GM18951 (cell line): ENCODE results near the gene GLRX2.

Experiments
- POLR2A ChIP-seq: IDR thresholded peaks from 4 replicates; pipeline ENCODE4 v1.6.1; 2011; ENCODE audit warnings: mild to moderate bottlenecking; ENCODE audit not compliant: insufficient read length, insufficient read depth; ENCODE audit errors: extremely low read depth
- in situ Hi-C: fragments of 300-500 bp; cut with MboI; formaldehyde crosslinking; loops from one replicate; pipeline ENCODE4 v1.12.0; 2022; ENCODE audit warnings: low sequenced_read_pairs, mixed read lengths, inconsistent platforms; ENCODE audit not compliant: unreplicated experiment

The GLRX2 gene

DNA sequence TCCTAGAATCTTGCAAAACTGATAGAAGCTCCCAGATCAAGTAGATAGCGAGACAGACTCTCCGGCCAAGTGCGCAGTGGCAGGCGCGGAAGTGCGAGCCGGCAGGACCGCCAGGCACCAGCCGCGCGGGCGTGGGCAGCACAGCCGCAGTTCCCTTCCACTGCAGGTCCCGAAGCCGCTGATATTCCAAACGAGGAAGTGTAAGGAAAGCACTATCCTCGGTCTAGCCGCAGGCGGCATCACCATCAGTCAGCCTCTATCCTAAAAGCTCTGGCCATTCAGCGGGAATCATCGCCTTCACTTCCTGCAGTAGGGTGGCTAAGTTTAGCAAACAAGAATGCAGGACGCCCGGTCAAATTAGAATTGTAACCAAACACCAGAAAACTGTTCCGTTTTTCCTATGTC is 710 bp downstream of the GLRX2 start:
- no peak for TF ChIP-seq POLR2A
- in situ Hi-C loops: no loop called here

DNA sequence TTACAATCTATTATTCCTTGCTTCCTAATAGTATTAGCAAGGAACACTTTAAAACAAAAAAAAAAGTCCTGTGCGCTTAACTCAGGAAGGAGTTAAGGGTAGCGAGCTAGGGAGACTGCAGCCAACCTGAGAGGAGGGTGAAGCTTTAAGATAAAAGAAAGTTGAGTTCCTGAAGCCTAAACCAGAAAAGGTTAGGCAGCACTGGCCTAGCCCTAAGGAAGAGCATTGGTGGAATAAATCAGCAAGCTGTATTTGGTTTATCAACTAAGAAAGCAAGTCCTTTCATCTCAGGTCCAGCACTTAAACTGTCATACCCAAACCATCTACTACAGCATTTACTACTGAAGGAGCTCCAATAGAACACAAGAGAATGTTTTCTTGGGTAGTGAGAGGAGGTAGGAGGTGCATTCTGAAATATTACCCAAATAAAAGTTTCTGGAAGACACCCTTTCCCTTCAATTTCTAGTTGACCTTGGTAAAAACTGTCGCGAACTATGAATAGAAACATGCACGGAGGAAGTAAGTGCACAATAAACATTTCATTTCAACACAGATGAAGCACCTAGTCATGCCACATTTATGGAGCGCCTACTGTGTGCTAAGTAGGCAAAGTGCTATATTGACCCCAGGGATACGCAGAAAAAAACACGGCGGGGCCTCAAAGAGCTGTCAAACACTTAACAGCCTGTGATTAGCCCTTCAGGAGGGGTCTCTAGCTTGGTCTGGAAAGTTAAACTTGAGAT is 1.3 kb downstream of the GLRX2 start:
- in situ Hi-C loops: no loop called here
- no peak for TF ChIP-seq POLR2A

DNA sequence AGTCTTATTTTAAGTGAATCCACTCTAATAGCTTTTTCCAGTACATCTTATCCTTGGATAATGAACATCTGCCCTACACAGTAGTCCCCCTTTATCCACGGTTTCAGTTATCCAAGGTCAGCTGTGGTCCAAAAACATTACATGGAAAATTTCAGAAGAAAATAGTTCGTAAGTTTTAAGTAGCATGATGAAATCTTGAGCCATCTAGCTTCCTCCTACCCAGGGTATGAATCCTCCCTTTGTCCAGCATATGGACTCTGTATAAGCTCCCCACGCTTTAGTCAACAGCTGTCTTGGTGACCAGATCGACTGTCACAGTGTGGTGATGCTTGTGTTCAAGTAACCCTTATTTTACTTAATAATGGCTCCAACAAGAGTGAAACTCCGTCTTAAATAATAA is 2.6 kb downstream of the GLRX2 start:
- in situ Hi-C loops: no loop called here

DNA sequence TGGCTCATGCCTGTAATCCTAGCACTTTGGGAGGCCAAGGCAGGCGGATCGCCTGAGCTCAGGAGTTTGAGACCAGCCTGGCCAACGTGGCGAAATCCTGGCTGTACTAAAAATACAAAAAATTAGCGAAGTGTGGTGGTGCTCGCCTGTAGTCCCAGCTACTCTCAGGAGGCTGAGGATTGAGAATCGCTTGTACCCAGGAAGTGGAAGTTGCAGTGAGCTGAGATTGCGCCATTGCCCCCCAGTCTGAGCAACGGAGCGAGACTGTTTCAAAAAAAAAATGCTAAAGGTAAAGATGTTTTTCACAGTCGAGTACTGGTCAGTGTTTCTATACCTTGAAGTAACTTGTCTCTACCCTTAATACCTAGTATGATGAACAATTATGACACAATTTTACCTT is 11.1 kb downstream of the GLRX2 start:
- no peak for TF ChIP-seq POLR2A
- in situ Hi-C loops: no loop called here

More for the DNA sequence above, 2.6 kb downstream of the GLRX2 start:
- TF ChIP-seq POLR2A: no peak

DNA sequence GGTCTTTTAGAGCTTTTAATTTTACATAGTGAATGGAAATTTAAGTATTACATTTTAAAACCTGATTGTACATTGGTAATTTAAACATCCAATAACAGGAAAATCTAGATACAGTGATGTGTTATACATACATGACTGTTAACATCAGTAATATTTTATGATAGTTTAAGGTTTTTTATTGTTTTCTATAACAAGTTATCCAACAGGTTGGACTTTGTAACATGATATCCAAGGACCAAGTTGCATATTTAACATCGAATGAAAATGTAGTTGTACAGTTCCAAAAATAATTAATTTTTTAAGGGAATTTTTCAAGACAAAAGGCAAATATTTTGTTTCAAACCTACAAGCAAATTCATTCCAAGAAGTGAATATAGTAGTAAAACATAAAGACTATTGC is 14.3 kb downstream of the GLRX2 start:
- in situ Hi-C loops: no loop called here
- TF ChIP-seq POLR2A: no peak

DNA sequence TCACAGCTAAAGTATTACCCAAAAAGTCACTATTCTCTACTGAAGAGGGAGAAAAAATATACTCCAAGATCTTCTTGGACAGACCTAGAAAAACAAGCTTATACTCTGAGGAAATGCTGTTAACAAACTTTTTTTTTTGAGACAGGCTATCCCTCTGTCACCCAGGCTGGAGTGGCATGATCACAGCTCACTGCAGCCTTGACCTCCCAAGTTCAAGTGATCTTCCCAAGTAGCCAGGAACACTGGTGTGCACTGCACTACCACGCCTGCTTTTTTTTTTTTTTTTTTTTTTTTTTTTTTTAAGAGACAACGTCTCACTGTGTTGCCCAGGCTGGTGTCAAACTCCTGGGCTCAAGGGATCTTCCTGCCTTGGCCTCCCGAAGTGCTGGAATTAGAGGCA is 17.3 kb downstream of the GLRX2 start:
- in situ Hi-C loops: no loop called here
- no peak for TF ChIP-seq POLR2A

DNA sequence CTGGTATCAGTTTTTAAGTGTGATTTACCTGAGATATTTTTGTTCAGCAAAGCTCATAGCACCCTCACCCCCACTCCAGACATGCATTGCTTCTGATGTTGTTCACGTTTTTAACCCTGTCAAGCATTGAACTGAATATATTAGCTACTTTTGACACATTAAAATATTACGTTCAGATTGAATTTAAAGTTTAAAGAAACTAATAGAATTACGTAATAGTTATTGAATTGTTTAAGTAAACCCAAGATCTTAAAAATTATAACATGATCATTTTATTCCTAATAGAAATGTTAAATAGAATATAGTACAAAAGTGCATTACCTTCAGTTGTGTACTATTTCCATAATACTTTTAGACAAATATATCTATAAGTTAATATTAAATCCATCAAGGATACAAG is 18.9 kb downstream of the GLRX2 start:
- TF ChIP-seq POLR2A: no peak
- in situ Hi-C loops: no loop called here

DNA sequence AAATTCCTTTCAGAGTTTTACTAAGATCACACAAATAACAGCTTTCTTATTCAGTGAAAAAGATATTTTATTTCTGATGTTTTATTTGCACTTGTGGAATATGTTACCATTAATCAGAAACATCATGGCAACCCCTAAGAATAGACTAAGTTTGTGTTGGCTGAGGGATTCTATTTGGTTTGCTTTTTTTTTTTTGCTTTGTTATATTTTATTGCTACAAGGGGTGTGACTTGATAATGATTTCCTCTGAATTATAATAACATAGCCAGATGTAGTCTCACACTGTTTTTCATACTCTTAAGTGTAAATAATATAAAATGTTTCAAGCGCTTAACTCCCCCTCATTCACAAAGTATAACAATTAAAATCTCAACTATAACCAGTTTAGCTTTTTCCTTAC is 20.0 kb downstream of the GLRX2 start:
- in situ Hi-C loops: no loop called here
- TF ChIP-seq POLR2A: no peak

DNA sequence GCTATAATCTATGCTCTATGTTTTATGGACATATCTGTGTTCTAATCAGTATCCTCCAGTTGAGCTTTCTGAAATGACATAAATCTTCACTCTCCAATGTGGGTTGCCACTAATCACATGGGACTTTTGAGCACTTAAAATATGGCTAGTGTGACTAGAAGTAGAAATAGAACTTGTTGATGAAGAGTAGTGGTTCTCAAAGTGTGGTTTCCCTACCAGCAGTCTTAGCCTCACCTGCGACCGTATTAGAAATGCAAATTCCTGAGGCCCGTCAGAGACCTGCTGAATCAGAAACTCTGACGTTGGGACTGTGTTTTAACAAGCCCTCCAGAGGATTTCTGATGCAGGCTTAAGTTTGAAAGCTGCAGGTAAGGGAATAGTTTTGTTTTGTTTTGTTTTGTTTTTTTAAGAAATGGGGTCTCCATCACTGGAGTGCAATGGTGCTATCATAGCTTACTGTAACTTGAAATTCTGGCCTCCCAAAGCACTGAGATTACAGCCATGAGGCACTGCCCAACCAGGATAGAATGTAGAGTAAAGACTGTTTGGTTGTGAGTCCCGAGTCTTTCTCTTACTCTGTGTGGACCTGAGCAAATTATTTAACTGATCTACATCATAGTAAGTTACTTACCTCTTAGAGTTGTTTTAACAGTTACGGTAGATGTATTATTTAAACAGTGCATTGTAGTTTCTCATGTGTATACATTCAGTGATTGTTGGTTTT is 21.7 kb downstream of the GLRX2 start:
- no peak for TF ChIP-seq POLR2A
- in situ Hi-C loops: no loop called here

DNA sequence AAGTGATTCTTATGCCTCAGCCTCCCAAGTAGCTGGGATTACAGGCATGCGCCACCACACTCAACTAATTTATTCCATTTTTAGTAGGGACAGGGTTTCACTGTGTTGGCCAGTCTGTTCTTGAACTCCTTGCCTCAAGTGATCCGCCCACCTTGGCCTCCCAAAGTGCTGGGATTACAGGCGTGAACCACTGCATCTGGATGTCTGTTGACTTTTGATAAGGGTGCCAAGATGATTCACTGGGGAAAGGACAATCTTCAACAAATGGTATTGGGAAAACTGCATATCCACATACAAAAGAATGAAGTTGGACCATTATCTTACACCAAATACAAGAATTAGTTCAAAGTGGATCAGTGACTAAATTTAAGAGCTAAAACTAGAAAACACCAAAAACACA is 26.0 kb downstream of the GLRX2 start:
- in situ Hi-C loops: no loop called here
- TF ChIP-seq POLR2A: no peak

DNA sequence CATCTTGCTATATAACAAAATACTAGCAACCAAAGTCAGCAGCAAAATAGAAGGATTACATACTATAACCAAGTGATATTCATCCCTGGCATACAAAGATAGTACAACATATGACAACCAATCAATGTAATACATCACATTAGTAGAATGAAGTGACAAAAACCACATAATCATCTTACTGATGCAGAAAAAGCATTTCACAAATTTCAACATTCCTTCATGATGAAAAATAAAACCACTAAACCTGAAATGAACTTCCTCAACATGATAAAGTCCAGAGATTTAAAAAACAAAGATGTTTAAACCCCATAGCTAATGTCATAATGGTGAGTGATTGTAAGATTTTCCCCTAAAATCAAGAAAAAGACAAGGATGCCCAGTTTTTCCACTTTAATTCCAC is 27.2 kb downstream of the GLRX2 start:
- no peak for TF ChIP-seq POLR2A
- in situ Hi-C loops: no loop called here

DNA sequence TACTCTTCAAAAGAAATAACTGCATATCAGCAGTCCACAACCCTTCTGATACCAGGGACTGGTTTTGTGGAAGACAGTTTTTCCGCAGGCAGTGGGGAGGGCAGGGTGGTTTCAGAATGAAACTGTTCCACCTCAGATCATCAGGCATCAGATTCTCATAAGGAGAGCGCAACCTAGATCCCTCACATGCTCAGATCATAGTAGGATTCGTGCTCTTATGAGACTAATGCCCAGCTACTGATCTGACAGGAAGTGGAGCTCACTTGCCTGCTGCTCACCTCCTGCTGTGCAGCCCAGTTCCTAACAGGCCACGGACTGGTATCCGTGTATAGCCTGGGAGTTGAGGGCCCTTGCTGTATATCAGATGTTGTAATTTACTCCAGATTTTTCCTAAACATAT is 34.3 kb downstream of the GLRX2 start:
- no peak for TF ChIP-seq POLR2A
- in situ Hi-C loops: no loop called here

DNA sequence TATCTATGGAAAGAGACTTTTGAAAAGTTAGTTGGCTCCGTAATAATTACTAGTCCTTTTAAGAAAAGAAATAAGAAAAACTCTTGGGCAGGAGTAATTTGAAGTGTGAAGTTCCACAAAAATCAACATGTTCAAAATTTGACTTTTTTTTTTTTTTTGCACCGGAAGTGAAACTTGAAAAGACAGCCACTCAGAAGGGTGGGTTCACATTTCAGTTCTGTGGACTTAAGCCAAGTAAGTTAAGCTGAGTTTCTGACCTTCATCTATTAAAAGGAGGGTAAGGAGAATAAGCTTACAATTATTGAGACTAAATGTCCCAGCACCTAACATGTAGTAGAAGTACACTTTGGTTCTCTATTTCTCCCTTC is 34.8 kb downstream of the GLRX2 start:
- TF ChIP-seq POLR2A: no peak
- in situ Hi-C loops: no loop called here

DNA sequence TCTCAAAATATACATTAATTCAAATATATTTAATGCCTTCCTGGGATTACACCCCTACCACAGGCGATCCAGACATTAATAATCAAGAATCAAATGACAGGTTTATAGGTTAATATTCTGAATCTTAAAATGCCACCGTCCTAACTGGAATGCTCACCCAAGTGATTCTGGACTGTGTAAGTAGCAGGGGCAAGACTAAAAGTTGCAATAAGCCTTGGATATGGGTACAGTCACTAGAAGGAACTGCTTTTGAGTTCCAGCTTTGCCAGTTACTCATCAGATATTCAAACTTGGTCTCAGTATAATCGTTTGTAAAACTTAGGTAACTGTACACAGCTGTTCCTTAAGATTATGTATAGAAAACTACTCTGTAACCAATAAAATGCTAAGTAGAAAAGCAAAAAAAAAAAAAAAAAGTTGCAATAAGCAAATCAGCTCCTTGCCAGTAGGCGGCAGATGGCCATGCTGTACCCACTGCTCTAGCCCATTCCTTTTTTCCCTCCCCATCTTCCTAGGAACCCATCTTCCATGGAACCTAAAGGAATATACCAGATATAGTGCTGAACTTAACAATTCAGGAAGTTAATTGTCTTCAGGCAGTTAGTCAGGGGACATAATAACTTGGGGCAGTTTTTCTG is 35.3 kb downstream of the GLRX2 start:
- in situ Hi-C loops: no loop called here
- TF ChIP-seq POLR2A: no peak
